ENCODE data around the gene RCSD1. TPM values are rescaled to one million over a fixed set of nuclear protein-coding genes. Genes with fewer than 3 reads are reported as not detected.
"Not testable (repeated sequence)": the region's sequence is repeated elsewhere in the genome, so short reads cannot be mapped to it uniquely, and the experiment has no call there.

RCSD1 gene
- total RNA-seq, 1 experiment from 2014 or later, result 1.3 TPM

DNA sequence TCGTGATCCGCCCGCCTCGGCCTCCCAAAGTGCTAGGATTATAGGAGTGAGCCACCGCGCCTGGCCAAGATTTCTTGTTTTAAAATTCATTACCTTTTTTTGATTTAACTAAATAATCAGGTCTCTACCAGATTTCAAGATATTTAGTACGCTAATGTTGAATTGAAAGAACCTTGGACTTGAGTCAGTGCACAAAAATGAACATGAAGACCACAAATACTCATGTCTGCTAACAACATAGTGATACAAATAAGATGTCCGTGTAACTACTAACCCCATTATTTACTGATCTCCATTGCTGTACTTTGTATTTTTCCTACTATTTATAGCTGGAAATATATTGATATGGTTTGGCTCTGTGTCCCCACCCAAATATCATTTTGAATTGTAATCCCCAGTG is 108.1 kb downstream of the RCSD1 start:
- H3K9me3 ChIP-seq (replicated peaks), result no peaks in the 10 kb centered on the region
- H3K4me1 ChIP-seq (replicated peaks), result peaks cover 14% of the 10 kb centered on the region
- H3K27ac ChIP-seq, result no peak overlapping the region
- H3K36me3 ChIP-seq, result no peaks in the 10 kb centered on the region
- no peak overlapping the region for H3K4me3 ChIP-seq
- no peaks in the 10 kb centered on the region for H3K27me3 ChIP-seq (replicated peaks)
- DNase-seq (ENCODE audit: low read depth in 1 of 2, low spot score in 2 of 2), result no peak

DNA sequence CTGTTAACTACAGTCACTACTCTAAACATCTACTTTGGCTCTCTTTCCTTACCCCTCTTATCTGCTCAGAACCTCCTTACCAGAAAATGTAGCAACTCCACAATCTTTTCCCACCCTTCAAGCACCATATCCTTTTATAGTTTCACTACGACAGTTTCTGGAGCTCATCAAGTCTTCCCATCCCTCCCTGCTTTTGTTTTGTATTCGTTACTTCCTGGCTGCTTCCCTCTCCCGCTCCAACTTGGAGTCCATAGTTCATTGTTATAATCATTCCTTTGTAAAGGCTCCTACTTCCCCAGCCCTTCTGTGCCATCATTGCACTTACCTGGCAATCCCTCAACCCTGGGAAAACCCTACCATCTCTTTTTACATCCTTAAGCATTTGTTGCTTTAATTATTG is 109.7 kb downstream of the RCSD1 start:
- peaks cover 7% of the 10 kb centered on the region; the same call in 1 of the 2 replicates for H3K36me3 ChIP-seq
- no peaks in the 10 kb centered on the region for H3K27me3 ChIP-seq (replicated peaks)
- H3K4me1 ChIP-seq (replicated peaks), result peaks cover 14% of the 10 kb centered on the region
- no peaks in the 10 kb centered on the region for H3K9me3 ChIP-seq (replicated peaks)
- DNase-seq (ENCODE audit: low read depth in 1 of 2, low spot score in 2 of 2), result no peak
- H3K4me3 ChIP-seq, result no peak overlapping the region
- no peak overlapping the region for H3K27ac ChIP-seq

DNA sequence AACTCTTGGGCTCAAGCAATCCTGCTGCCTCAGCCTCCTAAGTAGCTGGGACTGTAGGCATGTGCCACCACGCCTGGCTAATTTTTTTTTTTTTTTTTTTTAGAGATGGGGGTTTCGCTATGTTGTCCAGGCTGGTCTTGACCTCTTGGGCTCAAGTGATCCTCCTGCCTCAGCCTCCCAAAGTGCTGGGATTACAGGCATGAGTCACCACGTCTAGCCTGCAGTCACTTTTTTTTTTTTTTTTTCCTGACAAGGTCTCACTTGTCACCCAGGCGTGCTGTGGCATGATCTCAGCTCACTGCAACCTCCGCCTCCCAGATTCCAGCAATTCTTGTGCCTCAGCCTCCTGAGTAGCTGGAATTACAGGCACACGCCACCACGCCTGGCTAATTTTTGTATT is 111.1 kb downstream of the RCSD1 start:
- not testable (repeated sequence) for DNase-seq (ENCODE audit: low read depth in 1 of 2, low spot score in 2 of 2); H3K27me3 ChIP-seq (replicated peaks); H3K27ac ChIP-seq; H3K4me3 ChIP-seq; H3K9me3 ChIP-seq (replicated peaks); H3K36me3 ChIP-seq
- H3K4me1 ChIP-seq (replicated peaks), result peaks cover 14% of the 10 kb centered on the region

DNA sequence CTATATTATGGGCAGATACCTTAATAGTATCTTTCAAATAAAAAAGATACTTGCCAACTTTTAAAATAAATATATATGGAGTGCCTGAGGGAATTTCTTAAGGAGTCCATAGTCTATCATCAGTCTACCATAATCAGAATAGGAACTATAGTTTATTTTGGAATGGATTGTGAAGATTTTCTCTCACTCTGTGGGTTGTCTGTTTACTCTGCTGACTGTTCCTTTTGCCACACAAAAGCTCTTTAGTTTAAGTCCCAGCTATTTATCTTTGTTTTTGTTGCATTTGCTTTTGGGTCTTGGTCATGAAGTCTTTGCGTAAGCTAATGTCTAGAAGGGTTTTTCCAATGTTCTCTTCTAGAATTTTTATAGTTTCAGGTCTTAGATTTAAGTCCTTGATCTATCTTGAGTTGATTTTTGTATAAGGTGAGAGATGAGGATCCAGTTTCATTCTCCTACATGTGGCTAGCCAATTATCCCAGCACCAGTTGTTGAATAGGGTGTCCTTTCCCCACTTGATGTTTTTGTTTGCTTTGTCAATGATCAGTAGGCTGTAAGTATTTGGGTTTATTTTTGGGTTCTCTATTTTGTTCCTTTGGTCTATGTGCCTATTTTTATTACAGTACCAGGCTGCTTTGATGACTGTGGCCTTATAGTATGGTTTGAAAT is 112.5 kb downstream of the RCSD1 start:
- DNase-seq (ENCODE audit: low read depth in 1 of 2, low spot score in 2 of 2), result peak in 1 of 2 experiments; percentile 34
- H3K27me3 ChIP-seq (replicated peaks); H3K9me3 ChIP-seq (replicated peaks); H3K36me3 ChIP-seq; H3K27ac ChIP-seq; H3K4me3 ChIP-seq: not testable (repeated sequence)
- peaks cover 14% of the 10 kb centered on the region for H3K4me1 ChIP-seq (replicated peaks)

DNA sequence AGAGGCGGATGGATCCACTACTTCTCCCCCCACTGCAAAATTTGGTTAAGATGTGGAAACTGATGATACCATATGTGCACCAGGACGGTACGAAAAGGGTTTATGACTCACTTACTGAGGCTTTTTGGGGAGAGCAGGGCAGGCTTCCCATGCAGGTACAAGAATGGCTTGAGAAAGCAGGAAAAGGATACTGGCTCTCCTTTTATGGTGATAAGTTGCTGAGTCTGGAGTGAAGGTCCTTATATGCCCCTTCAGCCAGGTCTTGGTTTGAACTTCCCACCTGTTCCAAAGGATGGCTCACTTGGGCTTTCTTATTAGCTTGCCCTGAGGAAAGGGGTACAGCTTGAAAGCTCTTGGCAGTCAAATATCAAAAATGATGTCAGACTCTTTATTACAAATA is 114.9 kb downstream of the RCSD1 start:
- H3K27ac ChIP-seq, result no peak overlapping the region
- H3K9me3 ChIP-seq (replicated peaks), result no peaks in the 10 kb centered on the region
- peaks cover 7% of the 10 kb centered on the region; the same call in 1 of the 2 replicates for H3K36me3 ChIP-seq
- no peaks in the 10 kb centered on the region for H3K27me3 ChIP-seq (replicated peaks)
- no peak for DNase-seq (ENCODE audit: low read depth in 1 of 2, low spot score in 2 of 2)
- peaks cover 24% of the 10 kb centered on the region for H3K4me1 ChIP-seq (replicated peaks)
- H3K4me3 ChIP-seq, result no peak overlapping the region

DNA sequence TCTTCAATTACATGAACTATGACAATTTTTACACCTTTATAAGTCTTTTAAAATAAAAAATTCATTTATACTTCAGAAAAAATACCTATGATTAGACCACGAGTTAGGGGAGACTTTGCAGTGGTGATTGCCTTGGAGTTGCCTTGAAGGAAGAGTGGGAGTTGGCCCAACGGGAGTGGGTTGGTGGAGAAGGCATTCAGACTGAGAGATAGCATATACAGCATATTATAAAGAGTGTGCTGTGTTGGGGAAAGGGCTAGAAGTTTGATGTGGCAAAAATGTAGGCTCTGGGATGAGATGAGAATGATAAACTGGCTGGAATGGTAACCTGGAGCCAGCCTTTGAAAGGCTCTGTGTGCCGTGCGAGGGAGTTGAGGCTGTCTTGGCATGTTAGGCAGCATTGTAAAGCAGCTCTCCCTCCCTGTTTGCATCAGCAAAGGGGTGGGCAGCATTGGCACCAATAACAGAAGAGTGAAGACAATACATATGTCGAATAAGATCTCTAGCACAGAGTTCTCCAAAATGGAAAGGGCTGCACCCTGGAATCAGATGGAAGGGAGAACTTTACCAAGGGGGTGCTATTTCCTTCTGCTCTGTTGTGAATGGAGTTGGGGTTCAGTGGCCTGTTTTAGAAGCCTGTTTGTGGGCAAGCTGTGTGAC is 116.1 kb downstream of the RCSD1 start:
- no peaks in the 10 kb centered on the region for H3K9me3 ChIP-seq (replicated peaks)
- no peak for DNase-seq (ENCODE audit: low read depth in 1 of 2, low spot score in 2 of 2)
- H3K27ac ChIP-seq, result no peak overlapping the region
- H3K4me3 ChIP-seq, result no peak overlapping the region
- peaks cover 24% of the 10 kb centered on the region for H3K4me1 ChIP-seq (replicated peaks)
- peaks cover 7% of the 10 kb centered on the region; the same call in 1 of the 2 replicates for H3K36me3 ChIP-seq
- H3K27me3 ChIP-seq (replicated peaks), result no peaks in the 10 kb centered on the region

DNA sequence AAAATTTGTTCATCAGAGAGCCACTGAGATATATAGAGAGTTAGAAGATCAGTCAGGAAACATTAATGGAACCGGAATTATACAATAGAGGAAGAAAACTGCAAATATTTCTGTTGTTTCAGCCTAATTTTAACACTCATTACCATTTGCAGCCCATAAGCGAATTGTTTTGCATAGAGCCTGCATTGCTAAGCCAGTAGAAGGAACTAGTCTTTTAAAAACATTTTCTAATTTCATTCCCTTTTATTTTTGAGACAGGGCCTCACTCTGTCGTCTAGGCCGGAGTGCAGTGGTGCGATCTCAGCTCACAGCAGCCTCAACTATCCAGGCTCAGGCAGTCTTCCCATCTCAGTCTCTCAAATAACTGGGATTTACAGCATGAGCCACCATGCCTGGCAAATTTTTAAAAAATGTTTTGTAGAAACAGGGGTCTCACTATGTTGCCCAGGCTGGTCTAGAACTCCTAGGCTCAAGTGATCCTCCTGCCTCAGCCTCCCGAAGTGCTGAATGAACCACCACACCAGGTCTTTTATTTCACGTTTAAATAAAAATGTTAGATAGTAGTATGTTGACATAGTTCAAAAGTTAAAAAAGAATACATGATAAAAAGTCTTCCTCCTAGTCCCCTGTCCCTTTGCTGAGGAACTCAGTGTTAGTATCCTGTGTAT is 117.1 kb downstream of the RCSD1 start:
- Histone ChIP-seq H3K4me1 (replicated peaks) (peaks cover 19% of the 10 kb centered on the region), H3K27ac (no peak overlapping the region), H3K36me3 (peaks cover 7% of the 10 kb centered on the region; the same call in 1 of the 2 replicates), H3K9me3 (replicated peaks) (no peaks in the 10 kb centered on the region), H3K27me3 (replicated peaks) (no peaks in the 10 kb centered on the region), H3K4me3 (no peak overlapping the region)
- DNase-seq (ENCODE audit: low read depth in 1 of 2, low spot score in 2 of 2), result no peak

DNA sequence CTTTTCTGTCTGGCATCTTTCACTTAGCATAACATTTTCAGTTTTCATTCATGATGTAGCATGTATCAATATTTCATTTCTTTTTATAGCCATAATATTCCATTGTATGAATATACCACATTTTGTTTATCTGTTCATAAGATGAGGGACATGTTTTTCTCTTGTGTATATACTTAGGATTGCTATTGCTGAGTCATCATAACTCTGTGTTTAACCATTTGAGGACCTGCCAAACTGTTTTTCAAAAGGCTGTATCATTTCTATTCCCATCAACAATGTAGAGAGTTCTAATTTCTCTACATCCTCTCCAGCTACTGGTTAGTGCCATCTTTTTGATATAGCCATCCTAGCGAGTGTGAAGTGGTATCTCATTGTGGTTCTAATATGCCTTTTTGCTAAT is 118.0 kb downstream of the RCSD1 start:
- Histone ChIP-seq H3K36me3 (peaks cover 7% of the 10 kb centered on the region; the same call in 1 of the 2 replicates), H3K27ac (no peak overlapping the region), H3K4me3 (no peak overlapping the region), H3K27me3 (replicated peaks) (no peaks in the 10 kb centered on the region), H3K4me1 (replicated peaks) (peaks cover 11% of the 10 kb centered on the region; the same call in 1 of the 2 replicates), H3K9me3 (replicated peaks) (no peaks in the 10 kb centered on the region)
- no peak for DNase-seq (ENCODE audit: low read depth in 1 of 2, low spot score in 2 of 2)

DNA sequence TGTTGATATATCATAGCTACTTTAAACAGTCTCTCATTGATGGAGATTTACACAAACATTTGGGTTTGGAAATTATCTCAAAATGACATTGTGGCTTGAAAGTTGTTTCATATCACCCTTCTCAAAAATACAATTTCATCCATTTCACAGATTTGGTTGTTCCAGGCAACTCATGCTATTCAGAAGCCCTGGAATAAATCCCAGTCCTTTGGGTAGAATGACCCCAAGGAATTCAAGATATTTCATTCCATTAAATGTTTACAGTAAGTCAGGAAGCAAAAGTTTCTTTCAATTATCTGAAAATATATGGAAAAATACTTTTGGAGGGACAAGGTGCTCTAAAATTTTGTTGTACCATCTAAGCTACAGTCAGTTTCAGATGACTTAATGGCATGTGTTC is 118.9 kb downstream of the RCSD1 start:
- no peaks in the 10 kb centered on the region for H3K9me3 ChIP-seq (replicated peaks)
- peaks cover 1% of the 10 kb centered on the region; the same call in 1 of the 2 replicates for H3K36me3 ChIP-seq
- no peak overlapping the region for H3K4me3 ChIP-seq
- no peak overlapping the region for H3K27ac ChIP-seq
- peaks cover 11% of the 10 kb centered on the region; the same call in 1 of the 2 replicates for H3K4me1 ChIP-seq (replicated peaks)
- peak in 1 of 2 experiments; percentile 6 for DNase-seq (ENCODE audit: low read depth in 1 of 2, low spot score in 2 of 2)
- H3K27me3 ChIP-seq (replicated peaks), result no peaks in the 10 kb centered on the region

DNA sequence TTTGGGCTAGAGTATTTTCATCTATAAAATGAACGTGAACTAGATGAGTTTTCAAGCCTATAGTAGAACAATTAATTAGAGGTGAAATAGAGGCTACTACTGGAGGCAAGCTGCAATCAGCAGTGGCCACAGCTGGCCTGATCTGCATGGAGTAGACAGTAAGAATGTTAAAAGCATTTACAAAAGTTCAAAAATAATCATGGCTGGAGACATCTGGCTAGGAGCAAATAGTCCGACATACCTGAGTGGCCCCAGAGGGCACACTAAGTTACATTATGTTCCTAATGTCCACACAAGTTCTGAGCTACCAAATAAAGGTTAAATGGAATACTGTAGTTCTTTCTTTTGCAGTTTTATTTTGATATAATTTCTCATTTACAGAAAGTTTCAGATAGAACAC is 119.7 kb downstream of the RCSD1 start:
- Histone ChIP-seq H3K9me3 (replicated peaks) (no peaks in the 10 kb centered on the region), H3K4me3 (no peak overlapping the region), H3K27ac (no peak overlapping the region), H3K27me3 (replicated peaks) (no peaks in the 10 kb centered on the region), H3K4me1 (replicated peaks) (peaks cover 11% of the 10 kb centered on the region; the same call in 1 of the 2 replicates), H3K36me3 (no peaks in the 10 kb centered on the region)
- no peak for DNase-seq (ENCODE audit: low read depth in 1 of 2, low spot score in 2 of 2)

DNA sequence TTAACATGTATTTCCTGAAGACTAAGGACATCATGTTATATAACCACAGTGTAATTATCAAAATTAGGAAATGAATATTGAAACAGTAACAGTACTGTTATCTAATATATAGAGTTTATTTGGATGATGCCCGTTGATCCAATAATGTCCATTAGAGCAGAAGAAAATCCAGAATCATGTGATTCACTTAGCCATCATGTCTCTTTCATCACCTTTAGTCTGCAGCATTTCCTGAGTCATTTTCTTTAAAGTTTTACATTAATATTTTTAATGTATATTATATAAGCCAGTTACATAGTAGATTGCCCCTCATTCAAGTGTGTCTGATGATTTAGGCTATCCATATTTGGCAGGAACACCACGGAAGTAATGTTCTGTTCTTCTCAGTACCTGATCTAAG is 120.6 kb downstream of the RCSD1 start:
- Histone ChIP-seq H3K27ac (no peak overlapping the region), H3K36me3 (no peaks in the 10 kb centered on the region), H3K4me3 (no peak overlapping the region), H3K4me1 (replicated peaks) (peaks cover 14% of the 10 kb centered on the region; the same call in 1 of the 2 replicates), H3K9me3 (replicated peaks) (no peaks in the 10 kb centered on the region), H3K27me3 (replicated peaks) (no peaks in the 10 kb centered on the region)
- no peak for DNase-seq (ENCODE audit: low read depth in 1 of 2, low spot score in 2 of 2)

DNA sequence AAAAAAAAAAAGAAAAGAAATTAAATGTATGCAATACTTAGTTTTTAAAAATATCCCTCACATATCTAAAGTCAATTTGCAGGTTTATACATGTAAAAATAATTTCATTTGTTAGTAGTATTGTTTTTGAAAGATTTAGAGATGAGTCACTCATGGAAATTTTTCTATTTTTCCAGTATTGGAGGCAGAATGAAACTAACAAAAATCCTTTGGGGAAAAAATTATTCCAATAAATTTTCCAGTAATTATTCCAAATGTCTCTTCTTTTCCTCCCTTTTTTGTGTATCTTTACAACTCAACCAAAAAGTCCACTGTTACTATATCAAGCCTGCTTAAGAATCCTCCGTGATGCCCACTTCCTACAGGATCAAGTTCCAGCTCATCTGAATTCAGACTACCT is 121.6 kb downstream of the RCSD1 start:
- DNase-seq (ENCODE audit: low read depth in 1 of 2, low spot score in 2 of 2), result no peak
- peaks cover 14% of the 10 kb centered on the region; the same call in 1 of the 2 replicates for H3K4me1 ChIP-seq (replicated peaks)
- H3K27me3 ChIP-seq (replicated peaks), result no peaks in the 10 kb centered on the region
- H3K27ac ChIP-seq, result no peak overlapping the region
- no peaks in the 10 kb centered on the region for H3K9me3 ChIP-seq (replicated peaks)
- no peaks in the 10 kb centered on the region for H3K36me3 ChIP-seq
- no peak overlapping the region for H3K4me3 ChIP-seq

DNA sequence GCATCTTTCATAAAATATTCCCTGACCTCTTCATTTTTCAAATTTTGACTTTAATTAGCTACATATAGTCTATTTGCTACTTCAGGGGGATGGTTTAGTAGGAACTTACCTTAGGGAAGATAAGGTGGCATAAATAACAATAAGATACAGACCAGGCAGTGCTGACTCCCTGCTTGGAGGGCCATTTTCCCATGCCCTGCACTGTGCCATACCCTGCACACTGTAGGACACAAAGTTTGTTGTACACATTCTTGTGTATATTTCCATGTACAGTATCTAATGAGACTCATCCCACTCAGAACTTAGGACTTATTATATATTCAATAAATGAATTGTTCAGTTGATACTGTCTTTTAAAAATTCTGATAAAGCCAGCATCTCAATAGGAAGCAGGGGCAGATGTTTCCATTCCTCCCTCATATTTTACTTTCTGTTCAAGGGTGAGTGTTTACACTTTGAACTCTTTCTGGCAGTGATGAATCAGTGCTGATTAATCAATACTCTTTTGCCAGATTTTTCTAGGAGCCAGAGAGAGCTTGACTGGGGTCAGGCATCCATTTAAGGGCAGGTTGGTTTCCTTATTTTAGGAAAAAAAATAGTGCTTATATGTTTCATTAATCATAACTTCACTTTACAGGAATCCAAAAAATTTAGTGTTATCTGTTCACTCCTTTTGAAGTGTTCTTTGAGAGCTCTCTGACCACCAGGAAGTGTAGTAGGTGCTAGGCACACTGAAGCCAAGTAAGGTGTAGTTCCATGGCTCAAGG is 122.4 kb downstream of the RCSD1 start:
- H3K4me1 ChIP-seq (replicated peaks), result peaks cover 14% of the 10 kb centered on the region; the same call in 1 of the 2 replicates
- H3K9me3 ChIP-seq (replicated peaks), result no peaks in the 10 kb centered on the region
- H3K27me3 ChIP-seq (replicated peaks), result no peaks in the 10 kb centered on the region
- no peaks in the 10 kb centered on the region for H3K36me3 ChIP-seq
- H3K27ac ChIP-seq, result no peak overlapping the region
- no peak for DNase-seq (ENCODE audit: low read depth in 1 of 2, low spot score in 2 of 2)
- no peak overlapping the region for H3K4me3 ChIP-seq
